Measurements from ENCODE around the gene BSCL2.

BSCL2 gene

DNA sequence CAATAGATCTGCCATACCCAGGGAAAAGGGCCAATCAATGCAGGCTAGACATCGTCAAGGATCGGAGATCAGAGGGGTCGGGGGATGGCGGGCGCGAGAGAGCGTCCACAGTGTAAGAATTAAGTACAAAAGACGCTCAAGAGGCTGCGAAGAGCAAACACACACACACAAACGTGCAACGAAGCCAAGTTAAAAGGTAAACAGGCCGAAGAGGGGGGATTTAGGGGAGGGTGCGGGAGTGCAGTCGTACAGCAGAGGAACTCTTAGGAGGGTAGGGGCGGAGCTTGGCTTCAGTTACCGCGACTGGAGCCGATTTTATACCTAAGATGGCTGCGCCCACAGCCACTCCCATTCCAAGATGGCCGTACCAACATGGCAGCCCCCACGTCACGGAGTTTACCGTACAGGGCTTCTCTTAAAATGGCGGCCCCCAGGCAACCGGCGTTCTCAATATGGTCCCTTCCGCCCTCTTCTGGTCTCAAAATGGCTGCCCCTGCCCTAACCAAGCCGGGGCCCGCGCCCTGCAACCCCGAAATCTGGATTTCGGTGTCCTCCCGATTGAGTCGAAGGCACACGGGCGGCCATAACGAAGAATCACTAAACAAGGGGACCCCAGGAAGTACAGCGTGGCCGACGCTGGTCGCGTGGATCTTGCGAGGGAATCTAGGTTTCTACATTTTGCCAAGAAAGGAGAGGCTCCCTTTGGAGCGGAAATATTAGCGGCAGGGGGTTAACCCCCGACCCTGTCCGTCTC is 2.2 kb upstream of the BSCL2 start:
- TF ChIP-seq, protein P1, sequence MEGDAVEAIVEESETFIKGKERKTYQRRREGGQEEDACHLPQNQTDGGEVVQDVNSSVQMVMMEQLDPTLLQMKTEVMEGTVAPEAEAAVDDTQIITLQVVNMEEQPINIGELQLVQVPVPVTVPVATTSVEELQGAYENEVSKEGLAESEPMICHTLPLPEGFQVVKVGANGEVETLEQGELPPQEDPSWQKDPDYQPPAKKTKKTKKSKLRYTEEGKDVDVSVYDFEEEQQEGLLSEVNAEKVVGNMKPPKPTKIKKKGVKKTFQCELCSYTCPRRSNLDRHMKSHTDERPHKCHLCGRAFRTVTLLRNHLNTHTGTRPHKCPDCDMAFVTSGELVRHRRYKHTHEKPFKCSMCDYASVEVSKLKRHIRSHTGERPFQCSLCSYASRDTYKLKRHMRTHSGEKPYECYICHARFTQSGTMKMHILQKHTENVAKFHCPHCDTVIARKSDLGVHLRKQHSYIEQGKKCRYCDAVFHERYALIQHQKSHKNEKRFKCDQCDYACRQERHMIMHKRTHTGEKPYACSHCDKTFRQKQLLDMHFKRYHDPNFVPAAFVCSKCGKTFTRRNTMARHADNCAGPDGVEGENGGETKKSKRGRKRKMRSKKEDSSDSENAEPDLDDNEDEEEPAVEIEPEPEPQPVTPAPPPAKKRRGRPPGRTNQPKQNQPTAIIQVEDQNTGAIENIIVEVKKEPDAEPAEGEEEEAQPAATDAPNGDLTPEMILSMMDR (IDR thresholded peaks at IDR 0.05) = no peak
- no peak for TF ChIP-seq ZFX (IDR thresholded peaks at IDR 0.05; ENCODE audit: borderline replicate concordance)
- peak overlapping the region; percentile 85 for H3K27ac ChIP-seq

DNA sequence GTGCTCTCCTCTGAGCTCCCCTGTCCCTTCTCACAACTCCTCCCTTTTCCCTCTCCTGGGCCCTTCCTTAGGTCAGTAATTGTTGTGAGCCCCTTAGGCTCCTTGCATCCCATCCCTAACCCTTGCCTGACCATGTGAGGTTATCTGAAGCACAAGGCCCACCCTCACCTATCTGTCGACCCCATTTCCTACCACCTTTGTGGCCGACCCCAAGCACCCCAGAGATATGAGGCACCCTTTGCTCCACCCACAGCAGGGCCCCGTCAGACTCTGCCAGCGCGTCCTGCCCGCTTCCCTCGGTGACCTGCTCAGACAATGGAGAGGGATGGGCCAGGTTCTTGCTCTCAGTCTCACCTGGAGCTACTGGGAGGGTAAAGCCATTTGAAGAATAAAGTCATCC is 1.6 kb upstream of the BSCL2 start:
- no peak for TF ChIP-seq ZFX (IDR thresholded peaks at IDR 0.05; ENCODE audit: borderline replicate concordance)
- TF ChIP-seq, protein P1 (IDR thresholded peaks at IDR 0.05) = no peak
- H3K27ac ChIP-seq = peak overlapping the region; percentile 85

GRCh38 chr11:62708392-62708791 is 1.2 kb upstream of the BSCL2 start:
- TF ChIP-seq, protein P1 (IDR thresholded peaks at IDR 0.05) = no peak
- TF ChIP-seq ZFX (IDR thresholded peaks at IDR 0.05; ENCODE audit: borderline replicate concordance) = no peak
- H3K27ac ChIP-seq = peak overlapping the region; percentile 85

DNA sequence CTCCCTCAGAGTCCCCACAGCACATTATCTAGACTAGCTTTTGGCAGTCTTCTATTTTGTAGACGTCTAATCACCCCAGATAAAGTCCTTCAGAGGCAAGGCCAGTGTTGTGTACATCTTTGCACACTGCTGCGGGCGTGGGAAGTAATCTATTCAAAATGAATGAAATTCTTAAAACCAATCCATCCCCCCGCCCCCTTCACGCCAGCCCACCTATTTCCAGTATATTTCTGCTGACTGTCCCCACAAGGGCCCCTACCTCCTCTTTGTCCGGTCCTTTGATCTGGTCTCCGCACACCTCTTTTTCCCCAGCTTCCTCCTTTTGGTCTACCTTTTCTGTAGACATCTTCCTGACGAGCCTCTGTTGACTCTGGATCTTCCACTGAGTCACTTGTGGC is 375 bp downstream of the BSCL2 start:
- TF ChIP-seq, protein P1 (IDR thresholded peaks at IDR 0.05) = no peak
- TF ChIP-seq ZFX (IDR thresholded peaks at IDR 0.05; ENCODE audit: borderline replicate concordance) = no peak
- peak overlapping the region; percentile 85 for H3K27ac ChIP-seq

- TF ChIP-seq, protein P1 (IDR thresholded peaks at IDR 0.05) = 0 out of 2 replicates have a peak, but pooled peaks have one; percentile 3
- no peak for TF ChIP-seq ZFX (IDR thresholded peaks at IDR 0.05; ENCODE audit: borderline replicate concordance)
- H3K27ac ChIP-seq = peak overlapping the region; percentile 85
Measured at GRCh38 chr11:62705880-62706849, 1.1 kb downstream of the BSCL2 start.

DNA sequence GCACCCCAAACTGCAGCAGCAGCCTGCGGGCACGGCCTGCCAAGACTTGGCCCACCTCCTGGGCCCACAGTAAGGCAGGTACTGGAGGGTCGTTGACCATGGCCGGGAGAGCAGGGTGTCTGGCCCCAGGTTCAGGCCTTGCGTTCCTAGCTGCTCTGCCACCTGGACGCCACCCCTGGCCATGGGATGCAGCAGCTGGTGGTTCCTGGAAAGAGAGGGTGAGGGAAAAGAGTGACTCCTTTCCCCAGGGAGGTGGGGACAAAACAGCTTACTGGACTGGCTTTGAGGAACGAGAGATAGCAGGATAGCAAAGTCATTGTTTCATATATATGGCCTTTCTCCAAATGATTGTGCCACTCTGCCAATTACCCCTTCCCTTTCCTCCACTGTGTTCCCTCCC is 1.8 kb downstream of the BSCL2 start:
- peak overlapping the region; percentile 85 for H3K27ac ChIP-seq
- TF ChIP-seq, protein P1 (IDR thresholded peaks at IDR 0.05) = no peak
- no peak for TF ChIP-seq ZFX (IDR thresholded peaks at IDR 0.05; ENCODE audit: borderline replicate concordance)

- 0 out of 2 replicates have a peak overlapping the region, but pooled peaks have one; percentile 85 for H3K27ac ChIP-seq
Measured at GRCh38 chr11:62703921-62704320, 3.3 kb downstream of the BSCL2 start.
